ENCODE results near the gene HEMK1. TPM values are rescaled to one million over a fixed set of nuclear protein-coding genes. Genes with fewer than 3 reads are reported as not detected.

The HEMK1 gene
- total and polyA plus RNA-seq, 2 donors (not counting 1 experiment from before 2014, with no cell fraction given), result 34.2 to 43.0 TPM

- WGBS (ENCODE audit: insufficient coverage), result 2% methylated on average over 6 of the region's 6 CpGs
- ChIA-PET POLR2A (interaction anchor here (0.6 kb wide), 1 partner anchor 710 kb away, joined by 6 read pairs; no protein-coding TSS in a partner anchor), CTCF (interaction anchor here (1.1 to 14.0 kb wide), 2 partner anchors 8 to 28 kb away, joined by 3 to 224 read pairs; no protein-coding TSS in a partner anchor)
- Histone ChIP-seq H3K79me2 (ENCODE audit: control insufficient read depth, insufficient read depth, low read length) (peaks cover 61% of the 10 kb centered on the region), H3K36me3 (replicated peaks in 1 of 2; ENCODE audit: control extremely low read depth in 1 of 2, control insufficient read depth in 1 of 2, extremely low read depth in 1 of 2, insufficient read depth in 2 of 2, low read length in 1 of 2) (peaks cover 1 to 10% of the 10 kb centered on the region in 2 experiments), H3K9ac (ENCODE audit: low read length) (no peak overlapping the region), H3K9me3 (ENCODE audit: control extremely low read depth in 1 of 3, control insufficient read depth in 2 of 3, insufficient read depth in 1 of 3, low read length in 2 of 3) (peaks cover 0 to 4% (median 0%) of the 10 kb centered on the region in 3 donors), H3K4me1 (ENCODE audit: control insufficient read depth in 2 of 2, insufficient read depth in 2 of 2, low read length in 2 of 2) (peaks cover 30 to 44% of the 10 kb centered on the region in 2 donors), H3K4me2 (replicated peaks; ENCODE audit: low read depth, low read length, poor library complexity, severe bottlenecking) (peak overlapping the region; percentile 35), H2AFZ (ENCODE audit: insufficient read depth, low read depth, low read length, poor library complexity, severe bottlenecking) (no peak overlapping the region), H4K20me1 (ENCODE audit: control insufficient read depth, insufficient read depth, low read length, poor library complexity, severe bottlenecking) (peaks cover 37% of the 10 kb centered on the region), H3K4me3 (ENCODE audit: control extremely low read depth in 1 of 5, extremely low read depth in 1 of 5, insufficient read depth in 1 of 5, low read depth in 2 of 5, low read length in 4 of 5) (no peak overlapping the region), H3K27me3 (replicated peaks in 1 of 4; ENCODE audit: control extremely low read depth in 1 of 4, control insufficient read depth in 3 of 4, insufficient read depth in 4 of 4, low read length in 3 of 4) (no peaks in the 10 kb centered on the region), H3K27ac (ENCODE audit: low read length in 2 of 2) (peak overlapping the region in 1 of 2 donors; percentile 37)
- TF ChIP-seq EZH2 (IDR thresholded peaks at IDR 0.05; ENCODE audit: borderline replicate concordance, insufficient read depth, low read depth, low read length, poor library complexity, severe bottlenecking), result no peak
- TF ChIP-seq, protein P1, sequence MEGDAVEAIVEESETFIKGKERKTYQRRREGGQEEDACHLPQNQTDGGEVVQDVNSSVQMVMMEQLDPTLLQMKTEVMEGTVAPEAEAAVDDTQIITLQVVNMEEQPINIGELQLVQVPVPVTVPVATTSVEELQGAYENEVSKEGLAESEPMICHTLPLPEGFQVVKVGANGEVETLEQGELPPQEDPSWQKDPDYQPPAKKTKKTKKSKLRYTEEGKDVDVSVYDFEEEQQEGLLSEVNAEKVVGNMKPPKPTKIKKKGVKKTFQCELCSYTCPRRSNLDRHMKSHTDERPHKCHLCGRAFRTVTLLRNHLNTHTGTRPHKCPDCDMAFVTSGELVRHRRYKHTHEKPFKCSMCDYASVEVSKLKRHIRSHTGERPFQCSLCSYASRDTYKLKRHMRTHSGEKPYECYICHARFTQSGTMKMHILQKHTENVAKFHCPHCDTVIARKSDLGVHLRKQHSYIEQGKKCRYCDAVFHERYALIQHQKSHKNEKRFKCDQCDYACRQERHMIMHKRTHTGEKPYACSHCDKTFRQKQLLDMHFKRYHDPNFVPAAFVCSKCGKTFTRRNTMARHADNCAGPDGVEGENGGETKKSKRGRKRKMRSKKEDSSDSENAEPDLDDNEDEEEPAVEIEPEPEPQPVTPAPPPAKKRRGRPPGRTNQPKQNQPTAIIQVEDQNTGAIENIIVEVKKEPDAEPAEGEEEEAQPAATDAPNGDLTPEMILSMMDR (IDR thresholded peaks at IDR 0.05), result no peak
- no peak for DNase-seq
- Mint-ChIP-seq H3K4me3 (peak overlapping the region; percentile 4), H3K27ac (peak overlapping the region; percentile 42), H3K4me1 (peaks cover 51% of the 10 kb centered on the region), H3K9me3 (ENCODE audit: insufficient read depth) (no peaks in the 10 kb centered on the region), H3K27me3 (no peaks in the 10 kb centered on the region)
- intact Hi-C loops (cut with micrococcal nuclease), result no loop called here
- peak; percentile 31 for ATAC-seq (ENCODE audit: low read depth)
Measured at GRCh38 chr3:50623840-50624474, 54.6 kb downstream of the HEMK1 start.

DNA sequence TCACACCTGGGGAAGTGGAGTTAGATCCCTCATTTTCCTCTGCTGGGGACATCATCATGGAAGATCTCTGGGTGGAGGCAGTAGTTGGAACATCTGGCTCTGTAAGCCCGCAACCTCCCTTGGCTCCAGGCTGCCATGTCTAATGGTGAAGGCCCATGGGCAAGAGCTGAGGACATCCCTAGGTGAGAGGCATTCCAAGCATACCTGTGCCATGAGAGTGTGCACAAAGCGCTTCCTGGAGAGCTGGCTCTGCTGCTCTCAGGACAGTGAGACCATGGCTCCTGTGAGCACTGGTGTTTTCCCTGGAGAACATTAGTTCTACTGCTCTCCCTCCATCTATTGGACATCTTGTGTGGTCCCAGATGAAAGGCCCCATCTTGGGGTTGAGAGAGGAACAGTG is 55.3 kb downstream of the HEMK1 start:
- no peak for ATAC-seq (ENCODE audit: low read depth)
- TF ChIP-seq, protein P1 (IDR thresholded peaks at IDR 0.05), result no peak
- no peak for TF ChIP-seq EZH2 (IDR thresholded peaks at IDR 0.05; ENCODE audit: borderline replicate concordance, insufficient read depth, low read depth, low read length, poor library complexity, severe bottlenecking)
- H3K4me1 Mint-ChIP-seq, result peaks cover 46% of the 10 kb centered on the region
- intact Hi-C loops (cut with micrococcal nuclease), result no loop called here
- no peak overlapping the region for H2AFZ ChIP-seq (ENCODE audit: insufficient read depth, low read depth, low read length, poor library complexity, severe bottlenecking)
- H3K9me3 ChIP-seq (ENCODE audit: control extremely low read depth in 1 of 3, control insufficient read depth in 2 of 3, insufficient read depth in 1 of 3, low read length in 2 of 3), result peaks cover 0 to 4% (median 0%) of the 10 kb centered on the region in 3 donors
- peak overlapping the region; percentile 42 for H3K27ac Mint-ChIP-seq
- peaks cover 1 to 10% of the 10 kb centered on the region in 2 experiments for H3K36me3 ChIP-seq (replicated peaks in 1 of 2; ENCODE audit: control extremely low read depth in 1 of 2, control insufficient read depth in 1 of 2, extremely low read depth in 1 of 2, insufficient read depth in 2 of 2, low read length in 1 of 2)
- peaks cover 37% of the 10 kb centered on the region for H4K20me1 ChIP-seq (ENCODE audit: control insufficient read depth, insufficient read depth, low read length, poor library complexity, severe bottlenecking)
- H3K4me2 ChIP-seq (replicated peaks; ENCODE audit: low read depth, low read length, poor library complexity, severe bottlenecking), result no peak overlapping the region
- no peaks in the 10 kb centered on the region for H3K27me3 Mint-ChIP-seq
- H3K9me3 Mint-ChIP-seq (ENCODE audit: insufficient read depth), result no peaks in the 10 kb centered on the region
- WGBS (ENCODE audit: insufficient coverage), result 92% methylated on average over 2 of the region's 2 CpGs
- H3K27me3 ChIP-seq (replicated peaks in 1 of 4; ENCODE audit: control extremely low read depth in 1 of 4, control insufficient read depth in 3 of 4, insufficient read depth in 4 of 4, low read length in 3 of 4), result no peaks in the 10 kb centered on the region
- peaks cover 30 to 39% of the 10 kb centered on the region in 2 donors for H3K4me1 ChIP-seq (ENCODE audit: control insufficient read depth in 2 of 2, insufficient read depth in 2 of 2, low read length in 2 of 2)
- no peak overlapping the region for H3K4me3 ChIP-seq (ENCODE audit: control extremely low read depth in 1 of 5, extremely low read depth in 1 of 5, insufficient read depth in 1 of 5, low read depth in 2 of 5, low read length in 4 of 5)
- POLR2A ChIA-PET, result no interaction called here
- CTCF ChIA-PET, result interaction anchor here (1.1 to 14.0 kb wide), 2 partner anchors 8 to 27 kb away, joined by 3 to 224 read pairs; no protein-coding TSS in a partner anchor
- H3K79me2 ChIP-seq (ENCODE audit: control insufficient read depth, insufficient read depth, low read length), result peaks cover 68% of the 10 kb centered on the region
- DNase-seq, result no peak
- H3K9ac ChIP-seq (ENCODE audit: low read length), result no peak overlapping the region
- H3K4me3 Mint-ChIP-seq, result no peak overlapping the region
- H3K27ac ChIP-seq (ENCODE audit: low read length in 2 of 2), result peak overlapping the region in 1 of 2 donors; percentile 37

All from B cell (primary cell).